GM21529 (cell line): ENCODE results near the gene ELAPOR1.
"Not testable (repeated sequence)": the region's sequence is repeated elsewhere in the genome, so short reads cannot be mapped to it uniquely, and the experiment has no call there.

ENCODE experiments used
- ATAC-seq: cut with Tn5 transposase; IDR thresholded peaks from one replicate; pipeline ENCODE4 v1.9.1; 2021; ENCODE audit not compliant: unreplicated experiment

The ELAPOR1 gene

GRCh38 chr1:109136766-109137165 is 22.9 kb downstream of the ELAPOR1 start:
- ATAC-seq, result no peak

- ATAC-seq, result no peak
These were observed 24.0 kb downstream of the ELAPOR1 start for GRCh38 chr1:109137958-109138357.

DNA sequence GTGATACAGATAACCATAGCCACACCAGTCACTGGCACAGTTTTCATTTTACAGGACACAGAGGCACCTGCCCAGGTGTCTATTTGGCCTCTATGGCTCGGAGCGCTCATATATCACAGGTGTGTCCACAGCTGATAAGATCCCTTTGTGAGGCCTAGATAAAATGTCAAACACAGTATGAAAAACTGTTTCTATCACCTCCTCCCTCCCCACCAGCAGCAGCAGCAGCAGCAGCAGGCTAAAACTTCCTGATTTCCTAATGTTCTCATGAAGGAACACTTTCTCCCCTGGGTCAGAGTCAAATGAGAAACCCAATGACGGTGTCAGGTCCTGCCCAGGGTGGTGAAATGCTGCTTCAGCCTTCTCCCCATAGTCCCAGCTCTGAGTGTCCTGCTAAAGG is 24.4 kb downstream of the ELAPOR1 start:
- ATAC-seq, result no peak

- no peak for ATAC-seq
These were observed 26.5 kb downstream of the ELAPOR1 start for GRCh38 chr1:109140392-109140791.

DNA sequence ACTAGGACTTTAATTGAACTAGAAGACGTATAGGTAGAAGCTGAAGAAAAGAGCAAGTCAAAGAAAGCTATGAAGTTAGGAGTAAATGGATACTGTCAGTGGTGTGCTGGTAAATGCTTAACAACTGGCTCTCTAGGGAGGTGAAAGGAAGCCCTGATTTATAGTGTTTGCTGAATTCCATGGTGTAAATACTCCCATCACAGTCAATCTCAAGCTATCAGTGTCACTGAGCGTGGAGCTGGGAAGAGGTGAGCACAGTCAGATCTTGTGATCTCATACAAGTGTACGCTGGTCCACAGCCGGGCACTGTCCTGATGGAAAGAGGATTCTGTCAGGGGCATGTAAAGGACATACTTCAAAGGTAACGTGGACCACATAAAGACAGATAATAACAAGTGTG is 28.3 kb downstream of the ELAPOR1 start:
- no peak for ATAC-seq

- not testable (repeated sequence) for ATAC-seq
These were observed 28.8 kb downstream of the ELAPOR1 start for GRCh38 chr1:109142725-109143124.

GRCh38 chr1:109148987-109149561 is 35.2 kb downstream of the ELAPOR1 start:
- no peak for ATAC-seq

DNA sequence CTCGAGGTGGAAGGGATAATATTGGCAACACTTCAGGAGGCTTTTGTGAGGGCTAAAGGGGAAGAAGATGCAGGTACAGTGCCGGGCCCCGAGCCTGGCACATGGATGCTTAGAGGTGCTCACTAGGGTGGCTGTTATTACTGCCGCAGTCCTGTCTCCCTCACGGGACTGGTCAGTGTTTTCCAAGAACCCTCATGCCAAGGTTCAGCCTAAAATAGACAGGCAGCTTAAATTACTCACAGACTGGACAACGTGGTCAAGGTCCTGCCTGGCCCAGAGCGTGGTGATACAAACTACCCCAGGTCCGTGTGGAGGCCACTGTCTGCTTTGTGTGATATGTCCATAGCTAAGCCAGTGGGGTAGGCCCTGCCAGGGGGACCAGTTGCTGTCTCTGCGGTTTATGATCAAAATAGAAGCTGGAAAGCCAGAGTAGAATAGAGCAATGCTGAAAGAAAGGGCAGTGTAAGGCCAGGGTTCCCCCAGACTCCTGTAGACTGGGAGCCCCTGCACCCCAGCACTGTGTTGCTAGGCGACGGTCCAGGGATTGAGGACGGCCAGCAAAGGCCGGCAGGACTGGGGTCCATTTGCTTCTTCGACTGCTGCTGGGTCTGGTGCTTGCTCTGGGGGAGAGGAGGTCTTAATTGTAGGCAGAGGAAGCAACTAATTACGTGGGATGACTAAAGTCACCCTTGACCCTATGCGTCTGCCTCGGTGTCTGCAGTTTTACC is 36.1 kb downstream of the ELAPOR1 start:
- no peak for ATAC-seq

DNA sequence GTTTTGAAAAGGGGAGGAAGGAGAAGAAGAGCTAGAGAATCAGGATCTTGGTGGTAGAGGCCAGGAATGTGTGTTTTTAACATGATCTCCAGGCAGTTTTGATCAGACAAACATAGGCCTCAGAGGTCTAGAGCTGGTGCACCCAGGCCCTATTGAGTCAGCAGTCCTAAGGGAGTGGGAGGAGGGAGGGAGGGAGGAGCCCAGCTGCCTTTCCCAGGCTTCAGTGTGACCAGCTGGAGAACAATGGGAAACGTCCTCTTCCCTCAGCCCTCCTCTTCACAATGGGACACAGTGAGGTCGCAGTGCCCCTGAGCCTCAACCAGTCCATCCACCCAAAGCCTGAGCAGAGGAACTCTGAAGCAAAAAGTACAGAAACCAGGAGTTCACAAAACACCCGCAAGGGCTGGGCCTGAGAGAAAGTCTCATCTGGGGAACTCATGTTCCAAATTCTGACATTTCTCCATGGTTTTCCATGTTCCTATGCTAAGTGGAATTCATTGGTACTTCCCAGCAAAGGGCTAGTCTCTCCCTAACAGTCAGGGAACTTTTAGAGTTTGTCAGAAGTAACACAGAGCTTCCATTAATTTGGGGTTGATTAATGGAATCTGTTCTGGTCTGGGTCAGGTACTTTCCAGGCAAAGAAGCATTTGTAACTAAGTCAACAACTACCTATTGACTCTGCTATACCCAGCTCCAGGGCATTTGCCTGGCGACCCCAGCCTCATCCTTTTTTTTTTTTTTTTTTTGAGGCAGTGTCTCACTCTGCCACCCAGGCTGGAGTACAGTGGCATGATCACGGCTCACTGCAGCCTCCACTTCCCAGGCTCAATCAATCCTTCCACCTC is 37.5 kb downstream of the ELAPOR1 start:
- no peak for ATAC-seq

DNA sequence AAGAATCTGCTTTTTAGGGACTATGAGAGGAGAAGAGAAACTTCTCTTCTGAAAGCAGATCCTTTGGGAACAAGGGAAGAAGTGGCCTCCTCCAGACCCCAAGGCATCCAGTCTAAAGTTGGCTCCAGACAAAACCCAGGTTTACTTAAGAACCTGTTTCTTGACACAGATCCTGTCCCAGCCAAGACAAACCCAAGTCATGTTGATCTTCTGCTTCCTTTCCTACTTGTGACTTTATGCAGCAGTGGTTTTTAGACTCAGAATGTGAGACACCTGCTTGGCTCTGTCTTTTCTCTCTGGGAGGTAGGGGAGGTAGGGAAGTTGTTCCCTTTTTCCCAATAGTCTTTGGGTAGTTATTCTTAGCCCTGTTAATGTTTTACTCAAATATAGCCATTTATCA is 38.3 kb downstream of the ELAPOR1 start:
- no peak for ATAC-seq

DNA sequence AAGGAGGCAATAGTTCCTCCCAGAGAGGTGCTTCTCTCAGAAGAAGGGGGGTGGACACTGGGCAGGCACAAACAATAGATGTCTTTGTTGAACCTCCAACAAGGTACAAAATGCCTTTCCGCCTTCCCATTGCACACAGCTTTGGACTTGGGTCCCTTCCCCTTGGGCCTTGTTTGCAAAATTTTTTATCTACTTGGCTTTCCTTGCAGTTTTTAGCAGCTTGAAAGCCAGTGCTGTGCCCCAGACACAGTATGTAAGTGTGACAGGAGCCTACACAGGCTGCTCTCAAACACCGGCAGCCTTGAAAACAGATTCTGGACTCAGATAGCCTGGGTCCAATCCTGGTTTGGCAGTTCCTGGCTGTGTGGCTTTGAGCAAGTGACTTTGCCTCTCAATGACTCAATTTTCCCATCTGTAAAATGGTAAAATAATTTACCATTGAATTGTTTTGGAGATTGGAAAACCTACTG is 43.0 kb downstream of the ELAPOR1 start:
- no peak for ATAC-seq

DNA sequence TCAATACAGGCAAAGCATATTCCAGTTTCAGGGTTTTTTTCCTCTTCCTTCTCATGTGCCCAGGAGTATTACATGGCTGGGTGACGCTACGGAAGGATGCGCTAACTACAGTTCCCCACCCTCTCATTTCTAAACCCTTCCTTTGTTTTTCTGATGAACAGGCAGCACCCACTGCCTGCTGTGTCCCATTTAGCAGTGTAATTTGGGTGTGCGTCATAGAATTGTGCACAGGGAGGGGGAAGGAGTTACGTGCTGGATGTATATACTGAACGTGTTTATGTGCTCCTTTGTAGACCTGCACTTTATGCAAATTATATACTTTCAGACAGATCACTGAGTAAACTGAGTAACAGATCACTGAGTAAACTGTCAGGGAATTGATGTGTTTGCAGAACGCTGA is 44.5 kb downstream of the ELAPOR1 start:
- ATAC-seq, result no peak

DNA sequence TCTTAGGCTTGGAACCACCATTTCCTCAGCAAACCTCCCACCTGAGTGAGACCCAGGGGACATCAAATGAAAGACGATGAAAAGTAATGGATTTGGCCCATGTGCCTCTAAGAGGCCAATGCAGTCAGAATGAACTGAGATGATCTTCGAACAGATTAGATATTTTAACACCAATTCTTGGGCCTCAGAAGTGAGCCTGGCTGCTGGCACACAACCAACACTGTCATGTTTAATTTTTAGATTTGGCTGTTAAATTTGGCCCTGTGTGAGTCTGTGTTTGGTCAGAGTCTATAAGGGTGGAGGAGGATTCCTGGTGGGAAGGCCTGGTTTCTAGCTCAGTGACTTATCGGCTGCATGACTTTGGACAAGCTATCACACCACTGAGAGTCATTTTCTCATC is 45.4 kb downstream of the ELAPOR1 start:
- ATAC-seq, result no peak

- no peak for ATAC-seq
These were observed 46.3 kb downstream of the ELAPOR1 start for GRCh38 chr1:109160071-109160840.

- ATAC-seq, result peak; percentile 46
These were observed 48.1 kb downstream of the ELAPOR1 start for GRCh38 chr1:109161858-109162606.

- no peak for ATAC-seq
These were observed 48.7 kb downstream of the ELAPOR1 start for GRCh38 chr1:109162626-109163025.

- ATAC-seq, result no peak
These were observed 49.6 kb downstream of the ELAPOR1 start for GRCh38 chr1:109163551-109163950.
